Activated naive CD8-positive, alpha-beta T cell treated with anti-CD3 and anti-CD28 coated beads for 36 hours (primary cell): ENCODE results near the gene LCE3D. TPM values are rescaled to one million over a fixed set of nuclear protein-coding genes. Genes with fewer than 3 reads are reported as not detected.
A peak's percentile ranks its signal among the peaks of the same experiment; 100 is the strongest.
"Not testable (repeated sequence)": the region's sequence is repeated elsewhere in the genome, so short reads cannot be mapped to it uniquely, and the experiment has no call there.

ENCODE experiments used
- DNase-seq: peaks from one replicate; pipeline ENCODE4 v3.0.0; 2021
- H3K27ac Mint-ChIP-seq: one replicate; pipeline ENCODE4 v1.8.0; 2022; ENCODE audit warnings: mild to moderate bottlenecking, moderate library complexity, mixed read lengths
- H3K27me3 Mint-ChIP-seq: one replicate; pipeline ENCODE4 v1.8.0; 2022; ENCODE audit warnings: mild to moderate bottlenecking, mixed read lengths
- H3K36me3 Mint-ChIP-seq: one replicate; pipeline ENCODE4 v1.8.0; 2021; ENCODE audit warnings: mild to moderate bottlenecking, mixed read lengths
- H3K4me1 Mint-ChIP-seq: one replicate; pipeline ENCODE4 v1.8.0; 2021; ENCODE audit warnings: mixed read lengths
- H3K4me3 Mint-ChIP-seq: one replicate; pipeline ENCODE4 v1.8.0; 2022; ENCODE audit warnings: mild to moderate bottlenecking, moderate library complexity, mixed read lengths
- H3K9me3 Mint-ChIP-seq: one replicate; pipeline ENCODE4 v1.8.0; 2022; ENCODE audit warnings: mixed read lengths
- total RNA-seq, 2 experiments: library from RNA; stranded (reverse); gene quantifications; one replicate each; pipeline ENCODE4 v1.2.3, GENCODE V29; 2021

The LCE3D gene, protein sequence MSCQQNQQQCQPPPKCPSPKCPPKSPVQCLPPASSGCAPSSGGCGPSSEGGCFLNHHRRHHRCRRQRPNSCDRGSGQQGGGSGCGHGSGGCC
- not detected for total RNA-seq

DNA sequence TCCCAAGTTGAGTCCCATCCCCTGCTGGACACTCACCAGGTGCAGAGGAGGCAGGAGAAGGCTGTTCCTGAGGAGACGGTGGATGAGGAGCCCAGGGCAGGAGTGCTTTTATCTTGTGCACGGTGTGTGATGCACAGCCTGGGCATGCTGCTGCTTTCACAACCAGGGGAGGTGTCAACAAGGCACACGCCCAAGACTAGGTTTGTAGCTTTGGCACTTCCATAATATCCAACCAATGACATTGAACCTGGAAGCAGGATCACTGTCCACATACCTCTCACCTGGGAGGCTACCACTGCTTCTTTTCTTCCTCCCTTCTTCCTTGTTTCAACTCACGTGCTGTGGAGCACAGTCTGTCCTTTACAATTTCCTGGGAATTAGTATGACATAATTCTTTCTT lies at the start of gene LCE3D:
LCE3D (minus strand) TSS at position 84 of the 400 bp plus-strand sequence. CDS start 580 bp downstream, outside the sequence.
- H3K27ac Mint-ChIP-seq = no peak within 1 kb of the TSS

GRCh38 chr1:152626744-152627143 lies 46.4 kb upstream of the LCE3D start:
- H3K9me3 Mint-ChIP-seq = peaks cover 2% of the 10 kb centered on the region
- H3K27ac Mint-ChIP-seq = no peak overlapping the region
- no peaks in the 10 kb centered on the region for H3K36me3 Mint-ChIP-seq
- DNase-seq = no peak
- no peaks in the 10 kb centered on the region for H3K4me1 Mint-ChIP-seq
- H3K27me3 Mint-ChIP-seq = peaks cover 44% of the 10 kb centered on the region
- no peak overlapping the region for H3K4me3 Mint-ChIP-seq

More for the DNA sequence above, at the start of gene LCE3D:
- Mint-ChIP-seq H3K9me3 (no peaks in the 10 kb centered on the region), H3K27me3 (peaks cover 15% of the 10 kb centered on the region), H3K4me3 (no peak within 1 kb of the TSS), H3K4me1 (no peaks in the 10 kb centered on the region), H3K36me3 (no peaks in the 10 kb centered on the region)
- no peak for DNase-seq

- Mint-ChIP-seq H3K27ac (no peak overlapping the region), H3K4me3 (no peak overlapping the region), H3K9me3 (peaks cover 12% of the 10 kb centered on the region), H3K27me3 (peaks cover 34% of the 10 kb centered on the region), H3K4me1 (no peaks in the 10 kb centered on the region), H3K36me3 (peaks cover 2% of the 10 kb centered on the region)
- DNase-seq = peak; percentile 27
These were observed 43.0 kb upstream of the LCE3D start for GRCh38 chr1:152623203-152623844.

GRCh38 chr1:152622803-152623202 lies 42.5 kb upstream of the LCE3D start, which contains the start of gene LCE3A:
Gene LCE3A, minus strand, starts transcription at chr1:152623103. Its CDS starts 0 bp downstream, at chr1:152623103.
- Mint-ChIP-seq H3K4me3 (no peak within 1 kb of the TSS), H3K27ac (no peak within 1 kb of the TSS), H3K9me3 (peaks cover 13% of the 10 kb centered on the region), H3K36me3 (peaks cover 2% of the 10 kb centered on the region), H3K4me1 (no peaks in the 10 kb centered on the region), H3K27me3 (peaks cover 34% of the 10 kb centered on the region)
- no peak for DNase-seq

DNA sequence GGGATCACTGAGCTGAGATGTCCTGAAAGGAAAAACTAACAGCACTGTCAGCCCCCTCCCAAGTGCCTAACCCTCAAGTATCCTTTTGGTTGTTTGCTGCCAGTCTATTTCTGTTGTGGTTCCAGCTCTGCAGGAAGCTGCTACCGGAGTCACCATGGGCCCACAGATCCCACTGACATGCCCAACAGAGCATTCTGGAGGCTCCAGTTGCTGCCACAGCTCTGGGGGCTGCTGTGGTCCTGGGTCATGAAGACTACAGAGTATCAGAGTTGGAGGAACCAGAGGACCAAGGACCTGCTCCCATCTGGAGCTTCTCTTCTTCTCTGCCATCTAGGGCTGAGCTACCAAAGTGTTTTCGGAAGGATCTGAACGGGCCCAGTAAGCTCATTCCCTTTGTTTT lies 41.7 kb upstream of the LCE3D start:
- Mint-ChIP-seq H3K27ac (no peak overlapping the region), H3K4me3 (no peak overlapping the region), H3K4me1 (no peaks in the 10 kb centered on the region), H3K27me3 (peaks cover 34% of the 10 kb centered on the region), H3K9me3 (peaks cover 13% of the 10 kb centered on the region), H3K36me3 (peaks cover 2% of the 10 kb centered on the region)
- no peak for DNase-seq

GRCh38 chr1:152613511-152613910 lies 33.2 kb upstream of the LCE3D start, which contains the start of gene LCE3B:
Gene LCE3B, plus strand, starts transcription at chr1:152613811. Its CDS starts 0 bp downstream, at chr1:152613811.
- Mint-ChIP-seq H3K27me3 (peaks cover 16% of the 10 kb centered on the region), H3K4me1 (no peaks in the 10 kb centered on the region), H3K36me3 (no peaks in the 10 kb centered on the region), H3K9me3 (peaks cover 2% of the 10 kb centered on the region), H3K4me3 (no peak within 1 kb of the TSS), H3K27ac (no peak within 1 kb of the TSS)
- no peak for DNase-seq

GRCh38 chr1:152599934-152600333 lies 19.6 kb upstream of the LCE3D start, which contains the start of gene LCE3C:
Gene LCE3C, plus strand, starts transcription at chr1:152600234. Its CDS starts 498 bp downstream, at chr1:152600732.
- no peak within 1 kb of the TSS for H3K4me3 Mint-ChIP-seq
- no peaks in the 10 kb centered on the region for H3K4me1 Mint-ChIP-seq
- H3K27me3 Mint-ChIP-seq = peaks cover 9% of the 10 kb centered on the region
- peaks cover 2% of the 10 kb centered on the region for H3K9me3 Mint-ChIP-seq
- H3K36me3 Mint-ChIP-seq = no peaks in the 10 kb centered on the region
- no peak for DNase-seq
- no peak within 1 kb of the TSS for H3K27ac Mint-ChIP-seq

- H3K36me3 Mint-ChIP-seq = no peaks in the 10 kb centered on the region
- peaks cover 3% of the 10 kb centered on the region for H3K9me3 Mint-ChIP-seq
- H3K4me1 Mint-ChIP-seq = no peaks in the 10 kb centered on the region
- peaks cover 4% of the 10 kb centered on the region for H3K27me3 Mint-ChIP-seq
- no peak for DNase-seq
- H3K27ac Mint-ChIP-seq = no peak overlapping the region
- H3K4me3 Mint-ChIP-seq = no peak overlapping the region
These were observed 16.7 kb upstream of the LCE3D start for GRCh38 chr1:152596986-152597385.

GRCh38 chr1:152585586-152585985 lies 5.3 kb upstream of the LCE3D start:
- H3K27ac Mint-ChIP-seq = no peak overlapping the region
- H3K27me3 Mint-ChIP-seq = no peaks in the 10 kb centered on the region
- no peaks in the 10 kb centered on the region for H3K36me3 Mint-ChIP-seq
- no peak for DNase-seq
- H3K4me3 Mint-ChIP-seq = no peak overlapping the region
- no peaks in the 10 kb centered on the region for H3K4me1 Mint-ChIP-seq
- H3K9me3 Mint-ChIP-seq = no peaks in the 10 kb centered on the region

- H3K4me1 Mint-ChIP-seq = no peaks in the 10 kb centered on the region
- no peak overlapping the region for H3K4me3 Mint-ChIP-seq
- H3K27ac Mint-ChIP-seq = no peak overlapping the region
- H3K9me3 Mint-ChIP-seq = no peaks in the 10 kb centered on the region
- H3K27me3 Mint-ChIP-seq = peaks cover 12% of the 10 kb centered on the region
- H3K36me3 Mint-ChIP-seq = no peaks in the 10 kb centered on the region
- DNase-seq = no peak
These were observed 2.3 kb upstream of the LCE3D start for GRCh38 chr1:152582647-152583046.

- not testable (repeated sequence) for H3K9me3 Mint-ChIP-seq, DNase-seq, H3K36me3 Mint-ChIP-seq, H3K4me1 Mint-ChIP-seq, H3K4me3 Mint-ChIP-seq, H3K27ac Mint-ChIP-seq
- peaks cover 22% of the 10 kb centered on the region for H3K27me3 Mint-ChIP-seq
These were observed 790 bp downstream of the LCE3D start for GRCh38 chr1:152579526-152579925.

- DNase-seq = no peak
These were observed 3.1 kb downstream of the LCE3D start for GRCh38 chr1:152577168-152577567.

GRCh38 chr1:152566681-152567080 lies 13.6 kb downstream of the LCE3D start, which contains the start of gene LCE3E:
Gene LCE3E, minus strand, starts transcription at chr1:152566780. Its CDS starts 572 bp downstream, at chr1:152566208.
- no peak for DNase-seq
- H3K27ac Mint-ChIP-seq = no peak within 1 kb of the TSS
- H3K4me1 Mint-ChIP-seq = no peaks in the 10 kb centered on the region
- no peaks in the 10 kb centered on the region for H3K36me3 Mint-ChIP-seq
- H3K9me3 Mint-ChIP-seq = peaks cover 8% of the 10 kb centered on the region
- no peak within 1 kb of the TSS for H3K4me3 Mint-ChIP-seq
- peaks cover 11% of the 10 kb centered on the region for H3K27me3 Mint-ChIP-seq

More at GRCh38 chr1:152577168-152577567, 3.1 kb downstream of the LCE3D start:
- Mint-ChIP-seq H3K36me3 (no peaks in the 10 kb centered on the region), H3K4me3 (no peak overlapping the region), H3K27me3 (peaks cover 36% of the 10 kb centered on the region), H3K27ac (no peak overlapping the region), H3K4me1 (no peaks in the 10 kb centered on the region), H3K9me3 (no peaks in the 10 kb centered on the region)

DNA sequence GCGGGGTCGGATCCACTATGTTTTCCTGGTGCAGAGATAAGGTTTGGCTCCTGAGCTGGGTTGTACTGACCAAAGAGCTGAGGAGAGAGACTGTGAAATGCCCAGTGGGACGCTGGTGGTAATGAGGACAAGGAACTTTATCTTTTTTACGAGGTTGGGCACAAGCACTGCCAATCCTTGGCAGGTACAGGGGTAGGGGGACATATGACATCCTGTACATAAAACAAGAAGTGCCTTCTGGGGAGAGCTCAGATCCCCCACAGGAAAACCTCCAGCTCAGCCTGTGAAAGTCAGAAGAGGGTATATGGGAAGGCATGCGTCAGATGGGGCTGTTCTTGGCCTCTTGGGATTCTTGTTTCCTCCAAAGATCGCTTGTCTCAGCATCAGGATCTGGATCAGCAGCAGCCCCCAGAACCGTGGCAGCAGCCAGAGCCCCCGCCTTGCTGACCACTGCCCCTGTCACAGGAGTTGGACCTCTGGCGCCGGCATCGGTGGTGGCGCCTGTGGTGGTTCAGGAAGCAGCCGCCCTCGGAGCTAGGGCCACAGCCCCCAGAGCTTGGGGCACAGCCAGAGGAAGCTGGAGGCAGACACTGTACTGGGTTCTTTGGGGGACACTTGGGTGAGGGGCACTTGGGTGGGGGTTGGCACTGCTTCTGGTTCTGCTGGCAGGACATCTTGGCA lies 14.6 kb downstream of the LCE3D start:
- Mint-ChIP-seq H3K9me3 (peaks cover 6% of the 10 kb centered on the region), H3K4me1 (no peaks in the 10 kb centered on the region)

DNA sequence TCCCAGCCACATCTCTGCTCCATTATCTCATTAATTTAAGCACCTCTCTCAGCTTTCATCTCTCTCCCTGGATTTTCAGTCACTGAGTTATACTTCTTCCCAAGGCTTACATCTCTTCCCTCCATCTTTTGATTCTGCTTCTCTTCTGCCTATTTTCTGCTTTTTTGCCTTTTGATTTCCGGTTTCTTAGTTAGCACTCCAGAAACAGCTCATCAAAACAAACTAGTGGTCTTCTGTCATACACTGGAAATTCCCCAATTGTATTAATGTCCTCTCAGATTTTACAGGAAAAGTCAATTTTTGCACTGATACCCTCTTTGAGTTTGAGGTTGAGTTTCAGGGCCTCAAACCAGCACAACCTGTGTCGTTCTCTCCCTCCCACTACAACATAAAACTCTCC lies 15.2 kb downstream of the LCE3D start:
- no peak for DNase-seq
- Mint-ChIP-seq H3K9me3 (peaks cover 6% of the 10 kb centered on the region), H3K27ac (no peak overlapping the region), H3K4me3 (no peak overlapping the region), H3K36me3 (no peaks in the 10 kb centered on the region), H3K4me1 (no peaks in the 10 kb centered on the region), H3K27me3 (peaks cover 5% of the 10 kb centered on the region)

More for the DNA sequence above, 14.6 kb downstream of the LCE3D start:
- Mint-ChIP-seq H3K4me3 (no peak overlapping the region), H3K27me3 (peaks cover 5% of the 10 kb centered on the region), H3K27ac (no peak overlapping the region), H3K36me3 (no peaks in the 10 kb centered on the region)
- DNase-seq = no peak
